Activated T-cell treated with anti-CD3 and anti-CD28 coated beads for 24 hours (primary cell): Measurements from ENCODE around the gene PANK4.

Source experiments
- DNase-seq: peaks from one replicate; pipeline ENCODE4 v3.0.0-alpha.2; 2020; ENCODE audit warnings: low read depth

The PANK4 gene

GRCh38 chr1:2497891-2498290 lies 28.5 kb downstream of the PANK4 start:
- no peak for DNase-seq

- no peak for DNase-seq
Observed at GRCh38 chr1:2496746-2497145, 29.6 kb downstream of the PANK4 start.

- DNase-seq: no peak
Observed at GRCh38 chr1:2496087-2496622, 30.2 kb downstream of the PANK4 start.

- DNase-seq: no peak
Observed at GRCh38 chr1:2495546-2495945, 30.9 kb downstream of the PANK4 start.

GRCh38 chr1:2495026-2495425 lies 31.4 kb downstream of the PANK4 start:
- no peak for DNase-seq

- DNase-seq: no peak
Observed at GRCh38 chr1:2494323-2494693, 32.1 kb downstream of the PANK4 start.

- no peak for DNase-seq
Observed at GRCh38 chr1:2493691-2494322, 32.6 kb downstream of the PANK4 start.

GRCh38 chr1:2493218-2493617 lies 33.2 kb downstream of the PANK4 start:
- DNase-seq: no peak

- no peak for DNase-seq
Observed at GRCh38 chr1:2492091-2492490, 34.3 kb downstream of the PANK4 start.

GRCh38 chr1:2489615-2490014 lies 36.8 kb downstream of the PANK4 start:
- no peak for DNase-seq

- no peak for DNase-seq
Observed at GRCh38 chr1:2488688-2489087, 37.7 kb downstream of the PANK4 start.

- DNase-seq: no peak
Observed at GRCh38 chr1:2486558-2486957, 39.8 kb downstream of the PANK4 start.

- no peak for DNase-seq
Observed at GRCh38 chr1:2486041-2486440, 40.4 kb downstream of the PANK4 start.

GRCh38 chr1:2483970-2484369 lies 42.4 kb downstream of the PANK4 start:
- no peak for DNase-seq

GRCh38 chr1:2483026-2483425 lies 43.4 kb downstream of the PANK4 start:
- no peak for DNase-seq

- DNase-seq: no peak
Observed at GRCh38 chr1:2482588-2482987, 43.8 kb downstream of the PANK4 start.

- DNase-seq: no peak
Observed at GRCh38 chr1:2481885-2482284, 44.5 kb downstream of the PANK4 start.

GRCh38 chr1:2480986-2481364 lies 45.4 kb downstream of the PANK4 start:
- no peak for DNase-seq

- DNase-seq: no peak
Observed at GRCh38 chr1:2480236-2480985, 46.0 kb downstream of the PANK4 start.

GRCh38 chr1:2479618-2480017 lies 46.8 kb downstream of the PANK4 start:
- no peak for DNase-seq

- no peak for DNase-seq
Observed at GRCh38 chr1:2479186-2479585, 47.2 kb downstream of the PANK4 start.

GRCh38 chr1:2477791-2478499 lies 48.5 kb downstream of the PANK4 start:
- no peak for DNase-seq

- no peak for DNase-seq
Observed at GRCh38 chr1:2477309-2477708, 49.1 kb downstream of the PANK4 start.
